ENCODE results near the gene SPEM1. TPM values are rescaled to one million over a fixed set of nuclear protein-coding genes. Genes with fewer than 3 reads are reported as not detected.

SPEM1 gene
- total and polyA plus RNA-seq, 2 of the 13 experiments (the other 11 are each of a cell fraction or from before 2014, with no cell fraction given) = not detected

DNA sequence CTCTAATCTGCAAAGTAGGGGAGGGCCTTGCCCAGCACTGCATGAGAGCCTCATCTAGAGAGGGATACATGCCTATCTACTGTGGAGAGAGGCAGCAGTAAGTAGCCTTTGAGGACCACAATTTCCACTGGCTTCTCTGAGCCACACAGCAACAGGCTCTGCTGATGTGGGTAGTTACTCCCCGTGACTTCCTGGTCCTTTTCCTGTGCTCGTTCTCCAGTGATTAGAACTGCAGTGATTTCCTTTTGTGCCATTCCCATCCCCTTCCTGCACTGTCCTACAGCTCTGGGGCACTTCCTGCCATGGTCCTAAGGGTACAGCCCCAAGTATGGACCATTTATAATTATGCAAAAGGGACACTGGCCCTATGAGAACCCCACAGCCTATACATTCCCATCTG is 28.8 kb upstream of the SPEM1 start:
- CTCF ChIA-PET (ENCODE audit: low intra/inter-chr PET ratio, low total read pairs) = no interaction called here
- in situ Hi-C loops (cut with HindIII; ENCODE audit: extremely low pct_ligation_motif_present, low pct_unique_long_range_greater_than_20kb) (no loop called here), intact Hi-C loops (cut with micrococcal nuclease; ENCODE audit: unreplicated experiment) (no loop called here)
- peaks cover 14% of the 10 kb centered on the region for H3K4me1 ChIP-seq (ENCODE audit: insufficient read depth, low read length)
- ATAC-seq (no peak), FAIRE-seq (no peak), DNase-seq (ENCODE audit: low spot score) (no peak)
- no peak overlapping the region for H3K9ac ChIP-seq (ENCODE audit: insufficient read depth, low read depth, low read length)
- TF ChIP-seq, protein P1, sequence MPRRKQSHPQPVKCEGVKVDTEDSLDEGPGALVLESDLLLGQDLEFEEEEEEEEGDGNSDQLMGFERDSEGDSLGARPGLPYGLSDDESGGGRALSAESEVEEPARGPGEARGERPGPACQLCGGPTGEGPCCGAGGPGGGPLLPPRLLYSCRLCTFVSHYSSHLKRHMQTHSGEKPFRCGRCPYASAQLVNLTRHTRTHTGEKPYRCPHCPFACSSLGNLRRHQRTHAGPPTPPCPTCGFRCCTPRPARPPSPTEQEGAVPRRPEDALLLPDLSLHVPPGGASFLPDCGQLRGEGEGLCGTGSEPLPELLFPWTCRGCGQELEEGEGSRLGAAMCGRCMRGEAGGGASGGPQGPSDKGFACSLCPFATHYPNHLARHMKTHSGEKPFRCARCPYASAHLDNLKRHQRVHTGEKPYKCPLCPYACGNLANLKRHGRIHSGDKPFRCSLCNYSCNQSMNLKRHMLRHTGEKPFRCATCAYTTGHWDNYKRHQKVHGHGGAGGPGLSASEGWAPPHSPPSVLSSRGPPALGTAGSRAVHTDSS (CRISPR knock-in tag; conservative IDR thresholded peaks at IDR 0.05) = no peak
- TF ChIP-seq KLF6 (CRISPR knock-in tag; IDR thresholded peaks at IDR 0.05) (no peak), ZNF558 (CRISPR knock-in tag; IDR thresholded peaks at IDR 0.05; ENCODE audit: borderline replicate concordance) (no peak), ZBTB38 (CRISPR knock-in tag; IDR thresholded peaks at IDR 0.05) (no peak), CHD2 (IDR thresholded peaks at IDR 0.05; ENCODE audit: low read depth, low read length) (no peak), SRF (IDR thresholded peaks at IDR 0.05; ENCODE audit: low read depth, low read length) (no peak), ZNF879 (CRISPR knock-in tag; IDR thresholded peaks at IDR 0.05) (no peak), JUND (CRISPR knock-in tag; IDR thresholded peaks at IDR 0.05) (no peak)
- TF ChIP-seq, protein P2, sequence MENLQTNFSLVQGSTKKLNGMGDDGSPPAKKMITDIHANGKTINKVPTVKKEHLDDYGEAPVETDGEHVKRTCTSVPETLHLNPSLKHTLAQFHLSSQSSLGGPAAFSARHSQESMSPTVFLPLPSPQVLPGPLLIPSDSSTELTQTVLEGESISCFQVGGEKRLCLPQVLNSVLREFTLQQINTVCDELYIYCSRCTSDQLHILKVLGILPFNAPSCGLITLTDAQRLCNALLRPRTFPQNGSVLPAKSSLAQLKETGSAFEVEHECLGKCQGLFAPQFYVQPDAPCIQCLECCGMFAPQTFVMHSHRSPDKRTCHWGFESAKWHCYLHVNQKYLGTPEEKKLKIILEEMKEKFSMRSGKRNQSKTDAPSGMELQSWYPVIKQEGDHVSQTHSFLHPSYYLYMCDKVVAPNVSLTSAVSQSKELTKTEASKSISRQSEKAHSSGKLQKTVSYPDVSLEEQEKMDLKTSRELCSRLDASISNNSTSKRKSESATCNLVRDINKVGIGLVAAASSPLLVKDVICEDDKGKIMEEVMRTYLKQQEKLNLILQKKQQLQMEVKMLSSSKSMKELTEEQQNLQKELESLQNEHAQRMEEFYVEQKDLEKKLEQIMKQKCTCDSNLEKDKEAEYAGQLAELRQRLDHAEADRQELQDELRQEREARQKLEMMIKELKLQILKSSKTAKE (CRISPR knock-in tag; IDR thresholded peaks at IDR 0.05; ENCODE audit: borderline replicate concordance) = no peak
- no peak overlapping the region for H2AFZ ChIP-seq (ENCODE audit: low read length)
- peaks cover 0 to 2% of the 10 kb centered on the region in 2 experiments; a peak in 2 of 5 replicates for H3K36me3 ChIP-seq (replicated peaks in 1 of 2; ENCODE audit: control insufficient read depth in 1 of 2, insufficient read depth in 2 of 2, low read length in 2 of 2)
- BruUV-seq (replicated peaks) = no TSS peak
- H3K27ac ChIP-seq (ENCODE audit: extremely low read length, insufficient read depth, low read length) = no peak overlapping the region
- no peaks in the 10 kb centered on the region for H3K9me3 ChIP-seq (ENCODE audit: low read length)
- H3K79me2 ChIP-seq (ENCODE audit: insufficient read depth, low read length) = no peaks in the 10 kb centered on the region
- H3K27me3 ChIP-seq (ENCODE audit: control insufficient read depth in 1 of 2, insufficient read depth in 2 of 2, low read length in 2 of 2) = no peaks in the 10 kb centered on the region
- no peak overlapping the region for H3K4me3 ChIP-seq (replicated peaks in 1 of 3; ENCODE audit: insufficient read depth in 1 of 3, low read depth in 2 of 3, low read length in 3 of 3)
- WGBS (ENCODE audit: low lambda C conversion rate) = 91% methylated on average over 2 of the region's 2 CpGs
- no peak overlapping the region for H3K4me2 ChIP-seq (ENCODE audit: low read depth, low read length)
- POLR2A ChIA-PET = no interaction called here
- H4K20me1 ChIP-seq (ENCODE audit: insufficient read depth, low read length) = no peaks in the 10 kb centered on the region
